HEK293 (cell line): ENCODE data around the gene ENO2.

ENCODE experiments used
- BCL11B ChIP-seq: fragments of 450-650 bp; formaldehyde crosslinking; IDR thresholded peaks from 2 replicates; pipeline ENCODE4 v1.5.1; 2016; ENCODE audit warnings: low read depth, missing biosample characterization, missing genetic modification characterization
- CTCF ChIP-seq: fragments of 450-650 bp; formaldehyde crosslinking; IDR thresholded peaks from 2 replicates; pipeline ENCODE4 v1.5.1; 2016; ENCODE audit warnings: missing biosample characterization, missing genetic modification characterization
- HOXD13 ChIP-seq: sonication (generic); formaldehyde crosslinking; IDR thresholded peaks from 2 replicates; pipeline ENCODE4 v1.8.0; 2022; ENCODE audit warnings: missing genetic modification reagents, borderline replicate concordance
- KLF10 ChIP-seq: fragments of 450-650 bp; IDR thresholded peaks from 2 replicates; pipeline ENCODE4 v1.5.1; 2018; ENCODE audit warnings: missing biosample characterization, mild to moderate bottlenecking, missing genetic modification characterization
- OSR2 ChIP-seq: fragments of 450-650 bp; formaldehyde crosslinking; IDR thresholded peaks from 2 replicates; pipeline ENCODE4 v1.5.1; 2016; ENCODE audit warnings: missing biosample characterization, missing genetic modification characterization
- SCRT1 ChIP-seq: fragments of 450-650 bp; formaldehyde crosslinking; IDR thresholded peaks from 2 replicates; pipeline ENCODE4 v1.5.1; 2016; ENCODE audit warnings: missing biosample characterization, missing genetic modification characterization, borderline replicate concordance
- SP3 ChIP-seq: fragments of 450-650 bp; formaldehyde crosslinking; IDR thresholded peaks from 2 replicates; pipeline ENCODE4 v1.5.1; 2016; ENCODE audit warnings: missing biosample characterization, missing genetic modification characterization
- ZBTB1 ChIP-seq: fragments of 450-650 bp; formaldehyde crosslinking; IDR thresholded peaks from 2 replicates; pipeline ENCODE4 v1.5.1; 2016; ENCODE audit warnings: missing biosample characterization, missing genetic modification characterization
- ZBTB10 ChIP-seq: fragments of 450-650 bp; formaldehyde crosslinking; IDR thresholded peaks from 2 replicates; pipeline ENCODE4 v1.5.1; 2016; ENCODE audit warnings: missing biosample characterization, missing genetic modification characterization
- ZNF10 ChIP-seq: fragments of 450-650 bp; formaldehyde crosslinking; IDR thresholded peaks from 2 replicates; pipeline ENCODE4 v1.5.1; 2017; ENCODE audit warnings: missing biosample characterization, missing genetic modification characterization
- ZNF174 ChIP-seq: fragments of 450-650 bp; formaldehyde crosslinking; IDR thresholded peaks from 2 replicates; pipeline ENCODE4 v1.5.0; 2017; ENCODE audit warnings: missing biosample characterization, mild to moderate bottlenecking, missing genetic modification characterization
- ZNF221 ChIP-seq: fragments of 450-650 bp; formaldehyde crosslinking; IDR thresholded peaks from 2 replicates; pipeline ENCODE4 v1.5.1; 2017; ENCODE audit warnings: missing biosample characterization, missing genetic modification characterization, borderline replicate concordance
- ZNF274 ChIP-seq, 2 experiments: fragments of 200-500 bp in 1 of 2; fragments of 450-650 bp in 1 of 2; sonication (Bioruptor generic) in 1 of 2; formaldehyde crosslinking in 1 of 2; IDR thresholded peaks; 2 replicates each; pipeline versions ENCODE4 v1.5.1 to v1.6.1; 2014 to 2016; ENCODE audit warnings: borderline replicate concordance in 1 of 2, inconsistent platforms in 1 of 2, low read length in 1 of 2, missing biosample characterization in 1 of 2, missing genetic modification characterization in 1 of 2
- ZNF423 ChIP-seq: fragments of 450-650 bp; formaldehyde crosslinking; IDR thresholded peaks from 2 replicates; pipeline ENCODE4 v1.5.1; 2016; ENCODE audit warnings: missing biosample characterization, missing genetic modification characterization
- ZNF510 ChIP-seq: fragments of 450-650 bp; formaldehyde crosslinking; IDR thresholded peaks from 2 replicates; pipeline ENCODE4 v1.5.1; 2018; ENCODE audit warnings: mild to moderate bottlenecking, missing genetic modification characterization, missing biosample characterization; ENCODE audit not compliant: insufficient replicate concordance
- ZNF513 ChIP-seq: fragments of 450-650 bp; IDR thresholded peaks from 2 replicates; pipeline ENCODE4 v1.5.1; 2018; ENCODE audit warnings: missing biosample characterization, missing genetic modification characterization
- ZNF521 ChIP-seq: fragments of 450-650 bp; formaldehyde crosslinking; IDR thresholded peaks from 2 replicates; pipeline ENCODE4 v1.5.1; 2017; ENCODE audit warnings: missing biosample characterization, mild to moderate bottlenecking, missing genetic modification characterization
- ZNF621 ChIP-seq: fragments of 450-650 bp; formaldehyde crosslinking; IDR thresholded peaks from 2 replicates; pipeline ENCODE4 v1.5.1; 2017; ENCODE audit warnings: missing biosample characterization, missing genetic modification characterization
- ZNF654 ChIP-seq: fragments of 450-650 bp; formaldehyde crosslinking; IDR thresholded peaks from 2 replicates; pipeline ENCODE4 v1.5.1; 2016; ENCODE audit warnings: low read depth, missing biosample characterization, missing genetic modification characterization
- ZNF664 ChIP-seq: fragments of 450-650 bp; formaldehyde crosslinking; IDR thresholded peaks from 2 replicates; pipeline ENCODE4 v1.5.1; 2016; ENCODE audit warnings: missing biosample characterization, missing genetic modification characterization
- ZNF670 ChIP-seq: fragments of 450-650 bp; formaldehyde crosslinking; IDR thresholded peaks from 2 replicates; pipeline ENCODE4 v1.5.1; 2016; ENCODE audit warnings: missing biosample characterization, missing genetic modification characterization, low read depth
- ZNF704 ChIP-seq: fragments of 450-650 bp; formaldehyde crosslinking; IDR thresholded peaks from 2 replicates; pipeline ENCODE4 v1.5.1; 2016; ENCODE audit warnings: missing biosample characterization, missing genetic modification characterization
- ZSCAN23 ChIP-seq: fragments of 450-650 bp; formaldehyde crosslinking; IDR thresholded peaks from 2 replicates; pipeline ENCODE4 v1.5.1; 2016; ENCODE audit warnings: missing biosample characterization, missing genetic modification characterization
- TF ChIP-seq, protein P1 (sequence below): fragments of 450-650 bp; formaldehyde crosslinking; IDR thresholded peaks from 2 replicates; pipeline ENCODE4 v1.5.1; 2016; ENCODE audit warnings: missing biosample characterization, missing genetic modification characterization
- TF ChIP-seq, protein P2 (sequence below): fragments of 450-650 bp; formaldehyde crosslinking; IDR thresholded peaks from 2 replicates; pipeline ENCODE4 v1.5.1; 2017; ENCODE audit warnings: missing biosample characterization, missing genetic modification characterization
- TF ChIP-seq, protein P3 (sequence below): fragments of 450-650 bp; formaldehyde crosslinking; IDR thresholded peaks from 2 replicates; pipeline ENCODE4 v1.5.1; 2016; ENCODE audit warnings: missing biosample characterization, missing genetic modification characterization

The ENO2 gene

GRCh38 chr12:6936636-6937480 is 22.5 kb downstream of the ENO2 start (continued):
- TF ChIP-seq, protein P1, sequence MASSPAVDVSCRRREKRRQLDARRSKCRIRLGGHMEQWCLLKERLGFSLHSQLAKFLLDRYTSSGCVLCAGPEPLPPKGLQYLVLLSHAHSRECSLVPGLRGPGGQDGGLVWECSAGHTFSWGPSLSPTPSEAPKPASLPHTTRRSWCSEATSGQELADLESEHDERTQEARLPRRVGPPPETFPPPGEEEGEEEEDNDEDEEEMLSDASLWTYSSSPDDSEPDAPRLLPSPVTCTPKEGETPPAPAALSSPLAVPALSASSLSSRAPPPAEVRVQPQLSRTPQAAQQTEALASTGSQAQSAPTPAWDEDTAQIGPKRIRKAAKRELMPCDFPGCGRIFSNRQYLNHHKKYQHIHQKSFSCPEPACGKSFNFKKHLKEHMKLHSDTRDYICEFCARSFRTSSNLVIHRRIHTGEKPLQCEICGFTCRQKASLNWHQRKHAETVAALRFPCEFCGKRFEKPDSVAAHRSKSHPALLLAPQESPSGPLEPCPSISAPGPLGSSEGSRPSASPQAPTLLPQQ (tag by site-specific recombination), result no peak
- TF ChIP-seq OSR2 (tag by site-specific recombination) (peak; percentile 98), HOXD13 (CRISPR knock-in tag) (no peak), ZBTB10 (tag by site-specific recombination) (0 out of 2 replicates have a peak, but pooled peaks have one; percentile 18), ZNF621 (tag by site-specific recombination) (no peak), ZNF513 (tag by site-specific recombination) (peak; percentile 50), ZNF670 (tag by site-specific recombination) (no peak), ZNF423 (tag by site-specific recombination) (no peak), ZNF510 (tag by site-specific recombination) (no peak), ZNF174 (no peak), ZNF654 (tag by site-specific recombination) (no peak), BCL11B (no peak), SP3 (tag by site-specific recombination) (peak; percentile 57; the same call in 1 of the 2 replicates), ZNF221 (no peak), ZNF664 (tag by site-specific recombination) (no peak), ZNF704 (no peak), ZNF521 (tag by site-specific recombination) (no peak), CTCF (peak; percentile 79), KLF10 (tag by site-specific recombination) (no peak), ZSCAN23 (tag by site-specific recombination) (no peak), ZNF274 (IDR thresholded peaks at IDR 0.05; ENCODE audit: low read length) (no peak), ZNF274 (tag by site-specific recombination; IDR thresholded peaks at IDR 0.05; ENCODE audit: borderline replicate concordance) (no peak), SCRT1 (tag by site-specific recombination) (peak; percentile 89), ZBTB1 (tag by site-specific recombination) (0 out of 2 replicates have a peak, but pooled peaks have one; percentile 9), ZNF10 (tag by site-specific recombination) (peak; percentile 80)
- TF ChIP-seq, protein P2, sequence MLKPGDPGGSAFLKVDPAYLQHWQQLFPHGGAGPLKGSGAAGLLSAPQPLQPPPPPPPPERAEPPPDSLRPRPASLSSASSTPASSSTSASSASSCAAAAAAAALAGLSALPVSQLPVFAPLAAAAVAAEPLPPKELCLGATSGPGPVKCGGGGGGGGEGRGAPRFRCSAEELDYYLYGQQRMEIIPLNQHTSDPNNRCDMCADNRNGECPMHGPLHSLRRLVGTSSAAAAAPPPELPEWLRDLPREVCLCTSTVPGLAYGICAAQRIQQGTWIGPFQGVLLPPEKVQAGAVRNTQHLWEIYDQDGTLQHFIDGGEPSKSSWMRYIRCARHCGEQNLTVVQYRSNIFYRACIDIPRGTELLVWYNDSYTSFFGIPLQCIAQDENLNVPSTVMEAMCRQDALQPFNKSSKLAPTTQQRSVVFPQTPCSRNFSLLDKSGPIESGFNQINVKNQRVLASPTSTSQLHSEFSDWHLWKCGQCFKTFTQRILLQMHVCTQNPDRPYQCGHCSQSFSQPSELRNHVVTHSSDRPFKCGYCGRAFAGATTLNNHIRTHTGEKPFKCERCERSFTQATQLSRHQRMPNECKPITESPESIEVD (tag by site-specific recombination), result no peak
- TF ChIP-seq, protein P3, sequence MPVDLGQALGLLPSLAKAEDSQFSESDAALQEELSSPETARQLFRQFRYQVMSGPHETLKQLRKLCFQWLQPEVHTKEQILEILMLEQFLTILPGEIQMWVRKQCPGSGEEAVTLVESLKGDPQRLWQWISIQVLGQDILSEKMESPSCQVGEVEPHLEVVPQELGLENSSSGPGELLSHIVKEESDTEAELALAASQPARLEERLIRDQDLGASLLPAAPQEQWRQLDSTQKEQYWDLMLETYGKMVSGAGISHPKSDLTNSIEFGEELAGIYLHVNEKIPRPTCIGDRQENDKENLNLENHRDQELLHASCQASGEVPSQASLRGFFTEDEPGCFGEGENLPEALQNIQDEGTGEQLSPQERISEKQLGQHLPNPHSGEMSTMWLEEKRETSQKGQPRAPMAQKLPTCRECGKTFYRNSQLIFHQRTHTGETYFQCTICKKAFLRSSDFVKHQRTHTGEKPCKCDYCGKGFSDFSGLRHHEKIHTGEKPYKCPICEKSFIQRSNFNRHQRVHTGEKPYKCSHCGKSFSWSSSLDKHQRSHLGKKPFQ (tag by site-specific recombination), result peak; percentile 73; the same call in 1 of the 2 replicates
